Measurements from ENCODE around the gene PRR15. TPM values are rescaled to one million over a fixed set of nuclear protein-coding genes. Genes with fewer than 3 reads are reported as not detected.

Gene PRR15
- total and polyA plus RNA-seq, 2 of the 13 experiments (the other 11 are each of a cell fraction or from before 2014, with no cell fraction given): 2.3 to 7.8 TPM

- TF ChIP-seq, protein P1, sequence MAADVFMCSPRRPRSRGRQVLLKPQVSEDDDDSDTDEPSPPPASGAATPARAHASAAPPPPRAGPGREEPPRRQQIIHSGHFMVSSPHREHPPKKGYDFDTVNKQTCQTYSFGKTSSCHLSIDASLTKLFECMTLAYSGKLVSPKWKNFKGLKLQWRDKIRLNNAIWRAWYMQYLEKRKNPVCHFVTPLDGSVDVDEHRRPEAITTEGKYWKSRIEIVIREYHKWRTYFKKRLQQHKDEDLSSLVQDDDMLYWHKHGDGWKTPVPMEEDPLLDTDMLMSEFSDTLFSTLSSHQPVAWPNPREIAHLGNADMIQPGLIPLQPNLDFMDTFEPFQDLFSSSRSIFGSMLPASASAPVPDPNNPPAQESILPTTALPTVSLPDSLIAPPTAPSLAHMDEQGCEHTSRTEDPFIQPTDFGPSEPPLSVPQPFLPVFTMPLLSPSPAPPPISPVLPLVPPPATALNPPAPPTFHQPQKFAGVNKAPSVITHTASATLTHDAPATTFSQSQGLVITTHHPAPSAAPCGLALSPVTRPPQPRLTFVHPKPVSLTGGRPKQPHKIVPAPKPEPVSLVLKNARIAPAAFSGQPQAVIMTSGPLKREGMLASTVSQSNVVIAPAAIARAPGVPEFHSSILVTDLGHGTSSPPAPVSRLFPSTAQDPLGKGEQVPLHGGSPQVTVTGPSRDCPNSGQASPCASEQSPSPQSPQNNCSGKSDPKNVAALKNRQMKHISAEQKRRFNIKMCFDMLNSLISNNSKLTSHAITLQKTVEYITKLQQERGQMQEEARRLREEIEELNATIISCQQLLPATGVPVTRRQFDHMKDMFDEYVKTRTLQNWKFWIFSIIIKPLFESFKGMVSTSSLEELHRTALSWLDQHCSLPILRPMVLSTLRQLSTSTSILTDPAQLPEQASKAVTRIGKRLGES (CRISPR knock-in tag; IDR thresholded peaks at IDR 0.05; ENCODE audit: borderline replicate concordance): no peak
- TF ChIP-seq, protein P2, sequence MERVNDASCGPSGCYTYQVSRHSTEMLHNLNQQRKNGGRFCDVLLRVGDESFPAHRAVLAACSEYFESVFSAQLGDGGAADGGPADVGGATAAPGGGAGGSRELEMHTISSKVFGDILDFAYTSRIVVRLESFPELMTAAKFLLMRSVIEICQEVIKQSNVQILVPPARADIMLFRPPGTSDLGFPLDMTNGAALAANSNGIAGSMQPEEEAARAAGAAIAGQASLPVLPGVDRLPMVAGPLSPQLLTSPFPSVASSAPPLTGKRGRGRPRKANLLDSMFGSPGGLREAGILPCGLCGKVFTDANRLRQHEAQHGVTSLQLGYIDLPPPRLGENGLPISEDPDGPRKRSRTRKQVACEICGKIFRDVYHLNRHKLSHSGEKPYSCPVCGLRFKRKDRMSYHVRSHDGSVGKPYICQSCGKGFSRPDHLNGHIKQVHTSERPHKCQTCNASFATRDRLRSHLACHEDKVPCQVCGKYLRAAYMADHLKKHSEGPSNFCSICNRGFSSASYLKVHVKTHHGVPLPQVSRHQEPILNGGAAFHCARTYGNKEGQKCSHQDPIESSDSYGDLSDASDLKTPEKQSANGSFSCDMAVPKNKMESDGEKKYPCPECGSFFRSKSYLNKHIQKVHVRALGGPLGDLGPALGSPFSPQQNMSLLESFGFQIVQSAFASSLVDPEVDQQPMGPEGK (CRISPR knock-in tag; IDR thresholded peaks at IDR 0.05): no peak
- TF ChIP-seq SP4 (CRISPR knock-in tag; IDR thresholded peaks at IDR 0.05) (no peak), SMARCC2 (IDR thresholded peaks at IDR 0.05) (no peak), ZNF607 (CRISPR knock-in tag; IDR thresholded peaks at IDR 0.05; ENCODE audit: borderline replicate concordance) (peak; percentile 21; the same call in 1 of the 2 replicates), ZNF878 (CRISPR knock-in tag; IDR thresholded peaks at IDR 0.05) (no peak), ZNF251 (CRISPR knock-in tag; IDR thresholded peaks at IDR 0.05) (no peak), ZNF563 (CRISPR knock-in tag; IDR thresholded peaks at IDR 0.05) (no peak), MZF1 (CRISPR knock-in tag; IDR thresholded peaks at IDR 0.05; ENCODE audit: borderline replicate concordance) (no peak), ZBTB3 (CRISPR knock-in tag; IDR thresholded peaks at IDR 0.05; ENCODE audit: borderline replicate concordance, low read depth) (no peak), ATF7 (IDR thresholded peaks at IDR 0.05) (no peak), ATF7 (CRISPR knock-in tag; IDR thresholded peaks at IDR 0.05) (no peak), ZNF720 (CRISPR knock-in tag; IDR thresholded peaks at IDR 0.05) (no peak), ZNF124 (CRISPR knock-in tag; IDR thresholded peaks at IDR 0.05) (no peak), YEATS2 (CRISPR knock-in tag; IDR thresholded peaks at IDR 0.05; ENCODE audit: borderline replicate concordance) (no peak), ZNF296 (CRISPR knock-in tag; conservative IDR thresholded peaks at IDR 0.05) (no peak), MYPOP (CRISPR knock-in tag; IDR thresholded peaks at IDR 0.05) (peak; percentile 15; the same call in 1 of the 2 replicates), THYN1 (CRISPR knock-in tag; IDR thresholded peaks at IDR 0.05; ENCODE audit: borderline replicate concordance, low read depth) (no peak), MAZ (IDR thresholded peaks at IDR 0.05; ENCODE audit: borderline replicate concordance, low read depth, low read length) (no peak), MAZ (CRISPR knock-in tag; IDR thresholded peaks at IDR 0.05; ENCODE audit: low read depth) (no peak), HMG20B (CRISPR knock-in tag; conservative IDR thresholded peaks at IDR 0.05) (no peak), ZNF576 (CRISPR knock-in tag; IDR thresholded peaks at IDR 0.05) (no peak), ZNF274 (CRISPR knock-in tag; IDR thresholded peaks at IDR 0.05) (no peak), ZNF572 (CRISPR knock-in tag; IDR thresholded peaks at IDR 0.05) (no peak)
- TF ChIP-seq, protein P3, sequence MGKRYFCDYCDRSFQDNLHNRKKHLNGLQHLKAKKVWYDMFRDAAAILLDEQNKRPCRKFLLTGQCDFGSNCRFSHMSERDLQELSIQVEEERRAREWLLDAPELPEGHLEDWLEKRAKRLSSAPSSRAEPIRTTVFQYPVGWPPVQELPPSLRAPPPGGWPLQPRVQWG (CRISPR knock-in tag; IDR thresholded peaks at IDR 0.05; ENCODE audit: borderline replicate concordance, low read depth): no peak
These were observed 1.0 kb downstream of the PRR15 start (continued) for GRCh38 chr7:29564496-29565223.
